Glutamatergic neuron (in vitro differentiated cells): ENCODE results near the gene ROR2. TPM values are rescaled to one million over a fixed set of nuclear protein-coding genes. Genes with fewer than 3 reads are reported as not detected.
"Not testable (repeated sequence)": the region's sequence is repeated elsewhere in the genome, so short reads cannot be mapped to it uniquely, and the experiment has no call there.

ENCODE experiments used
- DNase-seq: peaks from one replicate; pipeline ENCODE4 v3.0.0; 2022
- H3K27ac Mint-ChIP-seq: one replicate; pipeline ENCODE4 v1.8.0; 2020; ENCODE audit warnings: mild to moderate bottlenecking, mixed read lengths, inconsistent platforms; ENCODE audit not compliant: unreplicated experiment
- H3K27me3 Mint-ChIP-seq: one replicate; pipeline ENCODE4 v1.8.0; 2020; ENCODE audit warnings: mild to moderate bottlenecking, moderate library complexity, mixed read lengths, inconsistent platforms; ENCODE audit not compliant: unreplicated experiment
- H3K36me3 Mint-ChIP-seq: one replicate; pipeline ENCODE4 v1.8.0; 2020; ENCODE audit warnings: mild to moderate bottlenecking, mixed read lengths, inconsistent platforms; ENCODE audit not compliant: unreplicated experiment
- H3K4me1 Mint-ChIP-seq: one replicate; pipeline ENCODE4 v1.8.0; 2020; ENCODE audit warnings: mild to moderate bottlenecking, low read depth, mixed read lengths, inconsistent platforms; ENCODE audit not compliant: unreplicated experiment
- H3K4me3 Mint-ChIP-seq: one replicate; pipeline ENCODE4 v1.8.0; 2020; ENCODE audit warnings: mild to moderate bottlenecking, mixed read lengths, inconsistent platforms; ENCODE audit not compliant: unreplicated experiment
- H3K9me3 Mint-ChIP-seq: one replicate; pipeline ENCODE4 v1.8.0; 2020; ENCODE audit warnings: mild to moderate bottlenecking, moderate library complexity, mixed read lengths, inconsistent platforms; ENCODE audit not compliant: unreplicated experiment
- total RNA-seq: library from RNA; stranded (reverse); fragmentation: NEBNext Ultra II Directional; extraction: Animal tissue kit (Norgen Biotek cat#: 25700); gene quantifications from one replicate; pipeline ENCODE4 v1.2.1, GENCODE V29; 2021; ENCODE audit not compliant: unreplicated experiment
- TF ChIP-seq, protein P1 (sequence below): fragments of 200-600 bp; sonication (generic); IDR thresholded peaks from one replicate; pipeline ENCODE4 v1.5.0; 2021; ENCODE audit not compliant: partially characterized antibody, unreplicated experiment

ROR2 gene
- total RNA-seq, 1 donor from 2014 or later = 51.1 TPM

DNA sequence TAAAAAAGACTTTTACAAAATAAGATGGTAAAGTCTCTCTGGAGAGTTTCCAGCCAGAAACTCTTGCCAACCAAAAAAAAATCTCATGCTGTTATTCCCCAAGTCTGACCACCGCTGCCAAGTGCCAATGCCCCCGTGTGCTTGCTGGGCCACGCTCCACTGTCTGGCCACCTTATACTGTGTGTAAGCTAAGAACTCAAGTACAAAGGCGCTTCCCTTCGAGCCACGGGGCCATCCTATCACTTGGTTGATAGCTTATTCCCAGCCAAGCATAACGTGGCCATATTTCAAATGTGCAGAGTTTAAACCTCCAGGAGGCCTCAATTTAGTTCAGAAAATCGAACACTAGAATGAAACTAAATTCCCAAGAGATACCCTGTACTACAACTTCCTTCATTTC, 36.0 kb downstream of the ROR2 start:
- peaks cover 5% of the 10 kb centered on the region for H3K9me3 Mint-ChIP-seq
- no peaks in the 10 kb centered on the region for H3K36me3 Mint-ChIP-seq
- peaks cover 2% of the 10 kb centered on the region for H3K27me3 Mint-ChIP-seq
- TF ChIP-seq, protein P1, sequence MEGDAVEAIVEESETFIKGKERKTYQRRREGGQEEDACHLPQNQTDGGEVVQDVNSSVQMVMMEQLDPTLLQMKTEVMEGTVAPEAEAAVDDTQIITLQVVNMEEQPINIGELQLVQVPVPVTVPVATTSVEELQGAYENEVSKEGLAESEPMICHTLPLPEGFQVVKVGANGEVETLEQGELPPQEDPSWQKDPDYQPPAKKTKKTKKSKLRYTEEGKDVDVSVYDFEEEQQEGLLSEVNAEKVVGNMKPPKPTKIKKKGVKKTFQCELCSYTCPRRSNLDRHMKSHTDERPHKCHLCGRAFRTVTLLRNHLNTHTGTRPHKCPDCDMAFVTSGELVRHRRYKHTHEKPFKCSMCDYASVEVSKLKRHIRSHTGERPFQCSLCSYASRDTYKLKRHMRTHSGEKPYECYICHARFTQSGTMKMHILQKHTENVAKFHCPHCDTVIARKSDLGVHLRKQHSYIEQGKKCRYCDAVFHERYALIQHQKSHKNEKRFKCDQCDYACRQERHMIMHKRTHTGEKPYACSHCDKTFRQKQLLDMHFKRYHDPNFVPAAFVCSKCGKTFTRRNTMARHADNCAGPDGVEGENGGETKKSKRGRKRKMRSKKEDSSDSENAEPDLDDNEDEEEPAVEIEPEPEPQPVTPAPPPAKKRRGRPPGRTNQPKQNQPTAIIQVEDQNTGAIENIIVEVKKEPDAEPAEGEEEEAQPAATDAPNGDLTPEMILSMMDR = no peak
- no peak overlapping the region for H3K4me3 Mint-ChIP-seq
- no peak overlapping the region for H3K27ac Mint-ChIP-seq
- peaks cover 16% of the 10 kb centered on the region for H3K4me1 Mint-ChIP-seq
- no peak for DNase-seq

DNA sequence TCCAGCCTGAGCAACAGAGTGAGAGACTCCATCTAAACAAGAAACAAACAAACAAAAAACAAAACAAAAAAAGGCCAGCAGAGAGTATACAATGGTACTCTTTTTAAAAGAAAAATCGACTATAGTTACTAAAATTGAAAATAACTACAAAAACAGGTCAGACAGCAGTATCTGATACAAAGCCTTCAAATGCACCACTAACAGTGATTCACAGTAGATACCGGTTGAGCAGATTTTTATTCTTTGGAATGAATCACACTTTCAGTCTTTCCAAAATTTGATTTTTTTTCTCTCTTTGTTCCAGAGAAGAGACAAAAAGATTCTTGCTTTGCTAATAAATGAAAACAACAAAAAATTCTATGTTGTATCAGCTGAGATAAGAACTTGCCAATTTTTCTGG, 36.9 kb downstream of the ROR2 start:
- Mint-ChIP-seq H3K9me3 (peaks cover 3% of the 10 kb centered on the region), H3K27ac (no peak overlapping the region), H3K4me3 (no peak overlapping the region), H3K27me3 (peaks cover 2% of the 10 kb centered on the region), H3K36me3 (no peaks in the 10 kb centered on the region), H3K4me1 (peaks cover 17% of the 10 kb centered on the region)
- TF ChIP-seq, protein P1 = no peak
- DNase-seq = no peak

DNA sequence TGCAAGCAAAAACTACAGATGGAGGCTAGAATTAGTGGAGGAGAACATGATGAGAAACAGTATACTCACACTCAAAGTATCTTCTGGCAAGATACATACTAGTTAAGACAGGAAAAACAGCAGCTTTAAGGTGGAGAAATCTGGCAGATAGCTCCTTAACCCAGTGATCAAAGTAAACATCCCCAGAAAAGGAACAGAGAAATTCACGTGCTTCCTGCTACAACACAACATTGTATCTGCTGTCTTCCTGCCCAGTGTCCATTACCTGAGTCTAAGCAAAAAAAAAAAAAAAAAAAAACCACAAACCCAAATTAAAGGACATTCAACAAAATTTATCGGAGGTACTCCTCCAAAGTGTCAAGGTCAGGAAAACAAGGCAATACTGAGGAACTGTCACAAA, 38.4 kb downstream of the ROR2 start:
- TF ChIP-seq, protein P1 = no peak
- Mint-ChIP-seq H3K4me3 (no peak overlapping the region), H3K9me3 (peaks cover 3% of the 10 kb centered on the region), H3K36me3 (no peaks in the 10 kb centered on the region), H3K27ac (no peak overlapping the region), H3K4me1 (peaks cover 27% of the 10 kb centered on the region), H3K27me3 (peaks cover 2% of the 10 kb centered on the region)
- no peak for DNase-seq

DNA sequence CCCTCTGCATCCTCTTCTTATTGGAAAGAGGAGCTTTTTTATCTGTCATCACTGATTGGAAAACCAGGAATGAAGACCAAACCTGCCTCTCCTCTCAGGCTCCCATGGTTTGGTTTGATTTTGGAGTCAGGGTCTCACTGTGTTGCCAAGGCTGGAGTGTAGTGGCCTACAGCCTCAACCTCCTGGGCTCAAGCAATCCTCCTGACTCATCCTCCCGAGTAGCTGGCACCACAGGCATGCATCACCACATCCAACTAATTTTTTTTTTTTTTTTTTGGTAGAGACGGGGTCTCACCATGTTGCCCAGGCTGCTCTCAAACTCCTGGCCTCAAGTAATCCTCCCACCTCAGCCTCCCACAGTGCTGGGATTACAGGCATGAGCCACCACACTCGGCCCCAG, 40.8 kb downstream of the ROR2 start:
- not testable (repeated sequence) for H3K4me3 Mint-ChIP-seq, H3K27ac Mint-ChIP-seq, H3K9me3 Mint-ChIP-seq, H3K36me3 Mint-ChIP-seq, DNase-seq, H3K27me3 Mint-ChIP-seq
- H3K4me1 Mint-ChIP-seq = peaks cover 25% of the 10 kb centered on the region

DNA sequence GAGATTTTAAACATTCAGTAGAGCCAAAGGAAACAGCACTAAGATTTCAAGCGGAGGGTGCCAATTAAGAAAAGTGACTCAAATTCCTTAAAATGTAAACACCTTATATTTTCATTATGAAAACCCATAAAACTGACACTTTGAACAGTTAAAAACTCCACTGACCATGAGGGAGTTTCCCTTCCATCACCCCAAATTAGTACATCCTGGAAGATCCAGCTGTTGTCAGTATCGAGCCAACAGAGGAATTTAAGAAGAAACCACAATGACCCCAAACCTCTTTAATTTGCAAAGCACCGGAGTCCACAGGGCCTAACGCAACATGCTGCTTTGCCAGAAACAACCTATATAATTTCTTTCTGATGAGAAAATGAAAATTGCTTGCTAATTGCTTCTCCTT, 41.3 kb downstream of the ROR2 start:
- peaks cover 27% of the 10 kb centered on the region for H3K4me1 Mint-ChIP-seq
- no peak for DNase-seq
- H3K9me3 Mint-ChIP-seq = no peaks in the 10 kb centered on the region
- TF ChIP-seq, protein P1 = no peak
- no peak overlapping the region for H3K4me3 Mint-ChIP-seq
- H3K27ac Mint-ChIP-seq = no peak overlapping the region
- peaks cover 2% of the 10 kb centered on the region for H3K27me3 Mint-ChIP-seq
- no peaks in the 10 kb centered on the region for H3K36me3 Mint-ChIP-seq

DNA sequence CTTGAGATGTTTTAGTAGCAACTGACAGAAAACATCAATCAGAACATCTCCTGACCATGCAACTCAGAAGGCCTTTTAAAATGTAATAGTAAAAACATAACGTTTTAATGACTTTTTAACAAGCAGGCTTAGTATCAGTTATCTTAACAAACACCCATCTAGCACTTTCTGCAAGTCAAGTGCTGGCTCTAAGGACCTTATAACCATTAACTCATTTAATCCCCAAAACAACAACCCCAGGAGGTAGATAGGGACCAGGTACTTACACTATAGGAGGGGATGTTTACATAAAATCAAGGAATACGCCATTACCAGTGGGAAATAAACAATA, 41.8 kb downstream of the ROR2 start:
- Mint-ChIP-seq H3K36me3 (no peaks in the 10 kb centered on the region), H3K27me3 (peaks cover 2% of the 10 kb centered on the region), H3K27ac (no peak overlapping the region), H3K4me1 (peaks cover 31% of the 10 kb centered on the region), H3K4me3 (no peak overlapping the region), H3K9me3 (no peaks in the 10 kb centered on the region)
- TF ChIP-seq, protein P1 = no peak
- DNase-seq = no peak
